HG02678 (cell line): ENCODE data around the gene NSMF.
A peak's percentile ranks its signal among the peaks of the same experiment; 100 is the strongest.
"Not testable (repeated sequence)": the region's sequence is repeated elsewhere in the genome, so short reads cannot be mapped to it uniquely, and the experiment has no call there.

ENCODE experiments used
- ATAC-seq: cut with Tn5 transposase; IDR thresholded peaks from one replicate; pipeline ENCODE4 v1.9.1; 2021; ENCODE audit warnings: mild to moderate bottlenecking, moderate library complexity; ENCODE audit not compliant: unreplicated experiment

The NSMF gene

GRCh38 chr9:137416563-137417151, 42.5 kb downstream of the NSMF start:
- no peak for ATAC-seq

DNA sequence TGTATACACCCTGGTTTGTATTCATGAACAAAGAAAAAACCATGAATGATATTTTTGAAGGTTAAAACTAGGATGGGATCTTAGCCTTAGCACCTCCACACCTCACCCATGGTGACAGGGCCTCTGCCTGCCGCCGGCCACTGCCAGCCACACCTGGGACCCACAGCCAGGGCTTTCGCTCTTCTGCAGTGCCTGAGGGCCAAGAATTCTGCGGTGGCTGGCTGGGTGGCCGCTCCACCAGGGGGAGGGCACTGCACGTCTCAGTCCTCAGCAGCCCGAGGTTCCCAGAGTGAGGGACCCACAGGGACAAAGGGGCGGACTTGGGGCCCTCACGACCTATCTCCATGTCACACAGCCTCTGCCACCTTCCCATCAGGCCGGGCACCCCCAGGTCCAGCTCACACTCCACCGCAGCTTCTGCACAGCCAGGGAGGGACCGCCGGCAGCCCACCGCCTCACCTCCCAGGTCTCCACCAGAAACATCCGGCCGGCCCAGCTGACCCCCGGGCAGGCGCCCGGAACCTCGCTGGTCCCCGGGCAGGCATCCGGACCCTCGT, 43.0 kb downstream of the NSMF start:
- no peak for ATAC-seq

GRCh38 chr9:137415451-137415850, 43.7 kb downstream of the NSMF start:
- no peak for ATAC-seq

GRCh38 chr9:137412431-137412830, 46.7 kb downstream of the NSMF start:
- no peak for ATAC-seq

- peak; percentile 49 for ATAC-seq
Observed at GRCh38 chr9:137411645-137412380, 47.3 kb downstream of the NSMF start.

- ATAC-seq: no peak
Observed at GRCh38 chr9:137411260-137411644, 47.9 kb downstream of the NSMF start.

DNA sequence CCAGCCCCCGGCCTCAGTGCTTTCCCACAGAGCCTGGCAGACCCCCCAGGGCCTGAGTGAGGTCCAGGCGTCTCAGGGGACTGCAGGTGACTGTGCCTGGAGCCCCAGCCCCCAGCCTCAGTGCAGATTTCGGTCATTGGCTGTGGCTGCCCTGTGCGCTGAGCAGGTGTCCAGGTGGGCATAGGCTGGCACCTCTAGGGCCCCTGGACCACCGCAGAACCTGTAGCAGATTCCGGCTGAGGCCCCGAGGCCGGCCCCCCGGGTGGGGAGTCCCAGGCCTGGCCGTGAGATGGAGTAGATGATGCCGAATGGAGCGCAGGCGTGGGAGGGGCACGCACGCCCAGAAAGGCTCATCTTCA, 48.3 kb downstream of the NSMF start:
- ATAC-seq: no peak

GRCh38 chr9:137410236-137410890, 48.8 kb downstream of the NSMF start:
- not testable (repeated sequence) for ATAC-seq

- no peak for ATAC-seq
Observed at GRCh38 chr9:137409515-137409914, 49.6 kb downstream of the NSMF start.

DNA sequence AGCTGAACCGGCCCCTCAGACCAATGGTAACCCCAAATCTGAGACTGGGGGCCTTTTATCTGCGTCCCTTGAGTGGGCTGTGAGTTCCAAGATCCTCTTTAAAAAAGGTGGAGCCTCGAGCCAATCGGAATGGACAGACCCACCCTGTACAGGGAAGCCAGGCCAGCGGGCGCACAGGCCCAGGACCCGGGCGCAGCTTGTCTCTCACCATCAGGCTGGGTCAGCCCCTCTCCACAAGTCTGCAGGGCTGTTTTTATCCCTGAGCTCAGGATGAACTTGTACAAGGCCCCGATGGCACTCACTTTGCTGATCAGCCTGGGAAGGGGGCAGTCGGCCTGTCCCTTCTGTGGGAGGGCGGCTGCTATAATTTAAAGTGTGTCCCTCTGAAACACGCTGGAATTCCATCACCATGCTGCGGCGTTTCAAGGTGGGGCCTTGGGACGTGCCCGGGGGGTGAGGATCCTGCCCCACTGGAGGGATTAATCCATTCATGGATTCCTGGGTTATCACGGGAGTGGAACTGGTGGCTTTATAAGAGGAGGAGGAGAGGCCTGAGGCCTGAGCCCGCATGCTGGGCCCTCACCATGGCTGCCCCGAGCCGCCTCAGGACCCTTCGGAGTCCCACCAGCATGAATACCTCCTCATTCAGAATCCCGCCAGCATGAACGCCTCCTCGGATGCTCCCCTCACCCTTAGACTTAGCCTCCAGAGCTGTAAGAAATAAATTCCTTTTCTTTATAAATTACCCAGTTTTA, 50.3 kb downstream of the NSMF start:
- ATAC-seq: no peak

DNA sequence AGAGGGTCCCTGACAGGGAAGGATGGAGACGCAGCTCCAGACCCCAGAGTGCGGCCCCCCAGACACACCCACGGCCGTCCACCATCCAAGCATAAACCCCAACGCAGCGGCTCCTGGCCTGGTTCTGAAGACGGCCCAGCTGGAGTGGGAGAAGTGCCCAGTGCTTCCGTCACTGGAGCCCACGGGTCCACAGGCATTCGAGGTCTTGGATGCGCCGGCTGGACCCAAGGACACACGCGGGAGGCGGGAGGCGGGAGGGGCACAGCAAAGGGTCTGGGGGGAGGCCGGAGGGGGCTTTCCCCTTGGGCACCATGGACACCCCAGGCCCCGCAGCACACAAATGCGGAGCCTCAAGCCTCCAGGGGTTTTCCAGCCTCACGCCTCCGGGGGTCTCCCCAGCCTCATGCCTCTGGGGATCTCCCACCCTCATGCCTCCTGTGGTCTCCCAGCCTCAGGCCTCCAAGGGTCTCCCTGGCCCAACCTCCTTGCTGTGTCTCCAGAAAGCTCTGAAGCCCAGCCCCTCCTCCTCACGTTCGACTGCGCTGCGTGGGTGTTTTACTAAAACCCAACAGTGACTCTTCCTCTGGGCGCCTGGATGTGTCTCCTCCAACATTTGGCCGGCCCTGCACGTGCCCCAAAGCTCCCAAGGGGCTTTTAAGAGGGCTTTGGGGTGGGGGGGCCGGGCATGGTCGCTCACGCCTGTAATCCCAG, 51.4 kb downstream of the NSMF start:
- no peak for ATAC-seq

- ATAC-seq: no peak
Observed at GRCh38 chr9:137406876-137407589, 52.1 kb downstream of the NSMF start.

GRCh38 chr9:137406085-137406760, 52.9 kb downstream of the NSMF start:
- ATAC-seq: no peak

DNA sequence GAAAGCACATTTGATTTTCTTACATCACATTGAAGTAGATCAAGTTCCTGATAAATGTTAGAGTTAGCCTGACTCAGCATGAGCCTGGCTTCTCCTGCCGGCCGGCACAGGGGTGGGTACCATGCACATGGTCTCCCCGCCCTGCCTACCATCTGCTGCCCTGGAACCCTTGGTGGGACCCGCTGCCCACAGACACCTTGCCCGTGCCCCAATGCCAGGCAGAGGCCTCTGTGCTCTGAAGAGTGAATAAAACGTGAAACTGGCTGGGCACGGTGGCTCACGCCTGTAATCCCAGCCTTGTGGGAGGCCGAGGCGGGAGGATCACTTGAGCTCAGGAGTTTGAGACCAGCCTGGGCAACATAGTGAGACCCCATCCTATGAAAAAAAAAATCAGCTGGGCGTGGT, 53.5 kb downstream of the NSMF start:
- ATAC-seq: no peak

GRCh38 chr9:137404961-137405567, 54.1 kb downstream of the NSMF start:
- ATAC-seq: no peak

DNA sequence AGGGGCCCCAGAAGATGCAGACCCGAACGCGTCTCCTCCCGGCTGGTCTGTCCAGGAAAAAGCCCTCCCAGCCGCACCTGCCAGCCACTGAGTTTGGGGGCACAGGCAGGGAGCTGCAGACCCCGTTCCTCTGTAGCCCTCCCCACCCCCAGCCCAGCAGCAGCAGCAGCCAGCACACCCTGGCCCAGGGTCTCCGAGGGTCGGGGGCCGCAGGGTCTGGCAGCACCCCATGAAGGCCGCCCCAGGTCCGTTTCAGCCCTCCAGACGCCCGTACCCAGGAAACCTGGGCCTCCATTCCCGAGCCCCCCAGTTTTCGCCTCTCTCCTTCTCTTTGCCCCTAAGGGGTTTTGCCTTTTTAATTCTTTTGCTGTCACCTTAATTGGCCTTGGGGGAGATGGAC, 55.9 kb downstream of the NSMF start:
- ATAC-seq: no peak

DNA sequence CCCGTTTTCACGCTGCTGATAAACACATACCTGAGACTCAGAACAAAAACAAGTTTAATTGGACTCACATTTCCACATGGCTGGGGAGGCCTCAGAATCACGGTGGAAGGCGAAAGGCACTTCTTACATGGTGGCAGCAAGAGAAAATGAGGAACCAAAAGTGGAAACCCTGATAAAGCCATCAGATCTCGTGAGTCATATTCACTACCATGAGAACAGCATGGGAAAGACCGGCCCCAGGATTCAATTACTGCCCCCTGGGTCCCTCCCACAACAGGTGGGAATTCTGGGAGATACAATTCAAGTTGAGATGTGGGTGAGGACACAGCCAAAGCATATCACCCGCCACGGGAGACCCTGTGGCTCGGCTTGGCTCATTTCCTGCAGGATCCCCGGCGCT, 56.4 kb downstream of the NSMF start:
- ATAC-seq: no peak

DNA sequence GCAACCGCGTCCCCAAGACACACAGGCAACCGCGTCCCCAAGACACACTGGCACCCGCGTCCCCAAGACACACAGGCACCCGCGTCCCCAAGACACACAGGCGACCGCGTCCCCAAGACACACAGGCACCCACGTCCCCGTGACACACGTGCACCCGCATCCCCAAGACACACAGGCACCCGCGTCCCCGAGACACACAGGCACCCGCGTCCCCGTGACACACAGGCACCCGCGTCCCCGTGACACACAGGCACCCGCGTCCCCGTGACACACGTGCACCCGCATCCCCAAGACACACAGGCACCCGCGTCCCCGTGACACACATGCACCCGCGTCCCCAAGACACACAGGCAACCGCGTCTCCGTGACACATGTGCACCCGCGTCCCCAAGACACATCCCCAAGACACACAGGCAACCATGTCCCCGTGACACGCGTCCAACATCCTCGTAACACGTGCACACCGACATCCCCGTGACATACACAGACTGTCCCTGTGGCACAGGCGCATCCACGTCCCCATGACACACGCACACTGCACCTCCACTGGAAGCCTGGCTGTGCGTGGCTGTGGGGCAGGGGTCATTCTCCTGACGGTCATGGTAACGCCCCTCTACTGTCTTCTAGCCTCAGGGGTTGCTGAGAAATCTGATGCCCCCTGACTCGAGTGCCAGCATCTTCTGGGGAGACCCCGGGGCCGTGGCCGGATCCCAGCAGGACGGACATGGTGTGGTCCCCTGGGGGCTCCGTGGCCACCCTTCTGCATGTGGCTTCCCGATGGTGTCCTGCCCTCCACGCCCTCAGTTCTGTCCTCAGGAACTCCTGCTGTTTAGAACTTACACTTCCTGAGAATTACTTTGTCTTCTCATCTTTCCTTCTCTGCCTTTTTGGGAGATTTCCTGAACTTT, 60.3 kb downstream of the NSMF start:
- no peak for ATAC-seq
